A549 (cell line): Measurements from ENCODE around the gene POU1F1. TPM values are rescaled to one million over a fixed set of nuclear protein-coding genes. Genes with fewer than 3 reads are reported as not detected.

Source experiments
- ATAC-seq, 2 experiments: fragments of 200-7000 bp in 1 of 2; fragments of >200 bp in 1 of 2; cut with Nextera tagmentation in 1 of 2; cut with Tn5 transposase in 1 of 2; 3 replicates each; pipeline versions ENCODE4 v1.8.0 to v1.9.1; 2018 to 2020; ENCODE audit warnings: mild to moderate bottlenecking in 1 of 2, moderate library complexity in 1 of 2
- CTCF ChIA-PET: fragments of 300-600 bp; sonication (Branson Sonifier 250); formaldehyde crosslinking; extraction: SDS; loops from one replicate; lab custom pipeline; 2021; ENCODE audit warnings: antibody characterized with exemption, inconsistent platforms; lab: Yijun Ruan, JAX
- POLR2A ChIA-PET: fragments of 350-600 bp; formaldehyde crosslinking; extraction: SDS; loops from one replicate; lab custom pipeline; 2021; ENCODE audit warnings: antibody characterized with exemption, inconsistent platforms; lab: Yijun Ruan, JAX
- DNase-seq, 2 experiments: peaks; one replicate each; pipeline versions ENCODE4 v3.0.0 to v3.0.0-alpha.2; 2011 to 2016; ENCODE audit warnings: low read depth in 1 of 2, low spot score in 1 of 2
- FAIRE-seq: peaks from 2 replicates; lab custom pipeline; 2011; peaks lifted over from hg19 to GRCh38; lab: Jason Lieb, UNC
- H3K27ac ChIP-seq, 2 experiments: fragments of >200 bp; sonication (Bioruptor Twin); formaldehyde crosslinking; 3 replicates each; pipeline ENCODE4 v1.5.1; 2016 to 2017
- H3K4me1 ChIP-seq: fragments of >200 bp; sonication (Bioruptor Twin); formaldehyde crosslinking; 3 replicates; pipeline ENCODE4 v1.6.1; 2016
- H3K4me2 ChIP-seq: fragments of >200 bp; sonication (Bioruptor Twin); formaldehyde crosslinking; 3 replicates; pipeline ENCODE4 v1.6.1; 2016
- H3K4me3 ChIP-seq: fragments of >200 bp; sonication (Bioruptor Twin); formaldehyde crosslinking; 3 replicates; pipeline ENCODE4 v1.5.1; 2016
- H3K9me3 ChIP-seq: fragments of >200 bp; sonication (Bioruptor Twin); formaldehyde crosslinking; 3 replicates; pipeline ENCODE4 v1.6.1; 2016
- CBX2 ChIP-seq: fragments of 200-600 bp; sonication (generic); IDR thresholded peaks from 2 replicates; pipeline ENCODE4 v1.6.1; 2016; ENCODE audit warnings: low read depth, mild to moderate bottlenecking, borderline replicate concordance
- CBX8 ChIP-seq: fragments of 200-600 bp; sonication (generic); IDR thresholded peaks from 2 replicates; pipeline ENCODE4 v1.6.1; 2016
- EHMT2 ChIP-seq: fragments of 200-600 bp; sonication (generic); IDR thresholded peaks from 2 replicates; pipeline ENCODE4 v1.6.1; 2016; ENCODE audit warnings: antibody characterized with exemption, low read depth, mild to moderate bottlenecking, moderate library complexity
- EP300 ChIP-seq, 2 experiments: fragments of >200 bp; sonication (Bioruptor Twin); formaldehyde crosslinking; IDR thresholded peaks; 2 replicates in 1 of 2; 3 replicates in 1 of 2; pipeline ENCODE4 v1.6.1; 2016 to 2017
- FOSL2 ChIP-seq, 2 experiments: fragments of 450-650 bp in 1 of 2; fragments of >200 bp in 1 of 2; sonication (Bioruptor Twin) in 1 of 2; formaldehyde crosslinking; IDR thresholded peaks; 2 replicates each; pipeline versions ENCODE4 v1.5.0 to v1.6.1; 2016 to 2020; ENCODE audit warnings: mild to moderate bottlenecking in 1 of 2, moderate library complexity in 1 of 2
- HEYL ChIP-seq: fragments of 250-450 bp; sonication (Bioruptor Pico); IDR thresholded peaks from 2 replicates; pipeline ENCODE4 v1.8.0; 2021; ENCODE audit warnings: mild to moderate bottlenecking, moderate library complexity
- HOXB13 ChIP-seq: fragments of 250-450 bp; sonication (Bioruptor Pico); IDR thresholded peaks from 2 replicates; pipeline ENCODE4 v1.5.0; 2020; ENCODE audit warnings: low read depth, mild to moderate bottlenecking, moderate library complexity
- HOXB5 ChIP-seq: fragments of 250-450 bp; sonication (Bioruptor Pico); IDR thresholded peaks from 2 replicates; pipeline ENCODE4 v1.5.0; 2020; ENCODE audit warnings: mild to moderate bottlenecking, moderate library complexity
- KDM1A ChIP-seq: fragments of 200-600 bp; sonication (generic); IDR thresholded peaks from 2 replicates; pipeline ENCODE4 v1.6.1; 2016; ENCODE audit warnings: low read depth, mild to moderate bottlenecking
- MAZ ChIP-seq: fragments of 150-350 bp; IDR thresholded peaks from 2 replicates; pipeline ENCODE4 v1.6.1; 2014; ENCODE audit warnings: antibody characterized with exemption, low read depth, low read length, borderline replicate concordance
- RARB ChIP-seq: fragments of 250-450 bp; sonication (Bioruptor Pico); IDR thresholded peaks from 2 replicates; pipeline ENCODE4 v1.8.0; 2021; ENCODE audit warnings: mild to moderate bottlenecking, moderate library complexity
- RCOR1 ChIP-seq: fragments of 150-350 bp; IDR thresholded peaks from 2 replicates; pipeline ENCODE4 v1.6.1; 2014; ENCODE audit warnings: antibody characterized with exemption, low read length, low read depth
- RFX5 ChIP-seq: fragments of 450-650 bp; IDR thresholded peaks from 2 replicates; pipeline ENCODE4 v1.7.1; 2014; ENCODE audit warnings: antibody characterized with exemption, mild to moderate bottlenecking, moderate library complexity
- RNF2 ChIP-seq: fragments of 200-600 bp; sonication (generic); IDR thresholded peaks from 2 replicates; pipeline ENCODE4 v1.6.1; 2016; ENCODE audit warnings: low read depth, mild to moderate bottlenecking, antibody characterized with exemption, moderate library complexity, borderline replicate concordance
- TFCP2L1 ChIP-seq: fragments of 250-450 bp; sonication (Bioruptor Pico); IDR thresholded peaks from 2 replicates; pipeline ENCODE4 v1.5.0; 2021; ENCODE audit warnings: mild to moderate bottlenecking
- TP53 ChIP-seq: fragments of 250-450 bp; sonication (Bioruptor Pico); IDR thresholded peaks from 2 replicates; pipeline ENCODE4 v1.5.0; 2021; ENCODE audit warnings: mild to moderate bottlenecking, moderate library complexity
- ZC3H11A ChIP-seq: fragments of 450-650 bp; IDR thresholded peaks from 2 replicates; pipeline ENCODE4 v1.6.1; 2014; ENCODE audit warnings: antibody characterized with exemption, mild to moderate bottlenecking
- ZSCAN20 ChIP-seq: fragments of 250-450 bp; sonication (Bioruptor Pico); IDR thresholded peaks from 2 replicates; pipeline ENCODE4 v1.8.0; 2022; ENCODE audit warnings: mild to moderate bottlenecking, moderate library complexity
- WGBS: methylation state at CpG from one replicate; pipeline ENCODE4 v1.1.6; 2017; ENCODE audit errors: missing lambda C conversion rate; 5-methylcytosine and 5-hydroxymethylcytosine counted together
- polyA plus RNA-seq, 4 experiments: library from polyadenylated mRNA; depleted of rRNA in 3 of 4; stranded (reverse); fragments of >200 nt; fragmentation: RNase III in 1 of 4; extraction: RNeasy Plus Mini Kit Qiagen cat#74134 plus additional on column Dnase treatment in 1 of 4; gene quantifications; 2 replicates in 3 of 4; 3 replicates in 1 of 4; pipeline ENCODE4 v1.2.3, GENCODE V29; 2011 to 2017
- TF ChIP-seq, protein P1 (sequence below): fragments of 200-600 bp; sonication (generic); IDR thresholded peaks from 2 replicates; pipeline ENCODE4 v1.6.1; 2016; ENCODE audit warnings: antibody characterized with exemption, mild to moderate bottlenecking, moderate library complexity
- TF ChIP-seq, protein P2 (sequence below): IDR thresholded peaks from 2 replicates; pipeline ENCODE4 v1.6.1; 2012
- TF ChIP-seq, protein P3 (sequence below): fragments of >200 bp; sonication (Bioruptor Twin); formaldehyde crosslinking; IDR thresholded peaks from 2 replicates; pipeline ENCODE4 v1.6.1; 2016

POU1F1 gene
- polyA plus RNA-seq, 2 of the 4 experiments (the other 2 are of a cell fraction): 0.59 TPM; not detected in 1

DNA sequence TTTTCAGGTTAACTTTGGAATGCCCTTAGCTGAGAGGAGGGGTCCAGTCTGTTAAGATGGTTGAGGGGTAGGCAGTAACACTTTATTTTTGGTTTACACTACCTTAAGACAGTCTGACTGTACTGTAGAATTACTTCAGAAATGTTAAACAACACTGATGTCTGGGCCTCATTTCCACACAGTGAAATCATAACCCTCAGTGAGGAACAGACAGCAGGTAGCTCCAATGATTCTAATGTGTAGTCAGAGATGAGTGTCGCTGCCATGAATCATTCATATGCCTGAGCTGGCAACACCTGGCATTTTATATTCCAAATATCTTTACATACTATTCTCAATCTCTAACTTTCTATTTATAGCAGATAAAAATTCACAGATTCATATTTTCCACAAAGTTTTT lies 37.3 kb upstream of the POU1F1 start:
- Histone ChIP-seq H3K4me1 (peaks cover 40% of the 10 kb centered on the region), H3K4me3 (no peak overlapping the region), H3K4me2 (no peak overlapping the region), H3K9me3 (no peaks in the 10 kb centered on the region), H3K27ac (peak overlapping the region in 1 of 2 experiments; percentile 52; a peak in 3 of 6 replicates)
- WGBS: 74% methylated on average over 1 of the region's 1 CpG
- ChIA-PET POLR2A (no interaction called here), CTCF (interaction anchor here (0.9 to 1.3 kb wide), 4 partner anchors 11 to 688 kb away, joined by 3 to 4 read pairs (median 4); no protein-coding TSS in a partner anchor)
- no peak for DNase-seq
- TF ChIP-seq HOXB5 (CRISPR knock-in tag) (no peak), KDM1A (no peak), CBX2 (no peak), HOXB13 (CRISPR knock-in tag) (no peak), TFCP2L1 (CRISPR knock-in tag) (no peak), MAZ (no peak), ZSCAN20 (no peak), EHMT2 (no peak), FOSL2 (IDR thresholded peaks at IDR 0.05) (no peak), FOSL2 (CRISPR knock-in tag; IDR thresholded peaks at IDR 0.05) (no peak), RARB (no peak), EP300 (IDR thresholded peaks at IDR 0.05) (no peak), CBX8 (no peak), RNF2 (no peak), TP53 (CRISPR knock-in tag) (no peak), ZC3H11A (no peak), RFX5 (no peak), HEYL (CRISPR knock-in tag) (no peak)
- ATAC-seq: no peak; a peak in 1 of 6 replicates
- FAIRE-seq: peak; percentile 51

DNA sequence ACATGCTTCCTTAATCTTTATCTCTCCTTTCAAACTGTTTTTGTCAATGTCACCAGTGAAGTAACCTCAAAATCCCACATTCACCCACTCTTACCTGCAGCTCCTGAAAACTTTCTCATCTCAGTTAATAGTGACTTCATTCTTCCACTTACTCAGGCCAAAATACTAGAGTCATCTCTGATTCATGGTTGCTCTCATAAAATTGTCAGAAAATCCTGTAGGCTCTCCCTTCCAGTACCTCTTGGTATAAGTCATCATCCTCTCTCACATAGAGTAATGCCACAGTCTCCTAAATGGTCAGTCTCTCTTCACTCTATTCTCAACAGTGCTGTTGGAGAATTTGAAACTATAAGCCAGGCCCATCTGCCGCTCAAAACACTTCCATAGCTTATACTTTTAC lies 34.9 kb upstream of the POU1F1 start:
- Histone ChIP-seq H3K4me2 (no peak overlapping the region), H3K4me1 (peaks cover 19% of the 10 kb centered on the region; the same call in 2 of the 3 replicates), H3K9me3 (no peaks in the 10 kb centered on the region), H3K27ac (peak overlapping the region in 1 of 2 experiments; percentile 69; a peak in 4 of 6 replicates), H3K4me3 (no peak overlapping the region)
- FAIRE-seq: no peak
- ChIA-PET POLR2A (no interaction called here), CTCF (interaction anchor here (0.6 to 3.4 kb wide), 5 partner anchors 10 to 193 kb away, joined by 3 to 17 read pairs (median 4); no protein-coding TSS in a partner anchor)
- TF ChIP-seq, protein P1, sequence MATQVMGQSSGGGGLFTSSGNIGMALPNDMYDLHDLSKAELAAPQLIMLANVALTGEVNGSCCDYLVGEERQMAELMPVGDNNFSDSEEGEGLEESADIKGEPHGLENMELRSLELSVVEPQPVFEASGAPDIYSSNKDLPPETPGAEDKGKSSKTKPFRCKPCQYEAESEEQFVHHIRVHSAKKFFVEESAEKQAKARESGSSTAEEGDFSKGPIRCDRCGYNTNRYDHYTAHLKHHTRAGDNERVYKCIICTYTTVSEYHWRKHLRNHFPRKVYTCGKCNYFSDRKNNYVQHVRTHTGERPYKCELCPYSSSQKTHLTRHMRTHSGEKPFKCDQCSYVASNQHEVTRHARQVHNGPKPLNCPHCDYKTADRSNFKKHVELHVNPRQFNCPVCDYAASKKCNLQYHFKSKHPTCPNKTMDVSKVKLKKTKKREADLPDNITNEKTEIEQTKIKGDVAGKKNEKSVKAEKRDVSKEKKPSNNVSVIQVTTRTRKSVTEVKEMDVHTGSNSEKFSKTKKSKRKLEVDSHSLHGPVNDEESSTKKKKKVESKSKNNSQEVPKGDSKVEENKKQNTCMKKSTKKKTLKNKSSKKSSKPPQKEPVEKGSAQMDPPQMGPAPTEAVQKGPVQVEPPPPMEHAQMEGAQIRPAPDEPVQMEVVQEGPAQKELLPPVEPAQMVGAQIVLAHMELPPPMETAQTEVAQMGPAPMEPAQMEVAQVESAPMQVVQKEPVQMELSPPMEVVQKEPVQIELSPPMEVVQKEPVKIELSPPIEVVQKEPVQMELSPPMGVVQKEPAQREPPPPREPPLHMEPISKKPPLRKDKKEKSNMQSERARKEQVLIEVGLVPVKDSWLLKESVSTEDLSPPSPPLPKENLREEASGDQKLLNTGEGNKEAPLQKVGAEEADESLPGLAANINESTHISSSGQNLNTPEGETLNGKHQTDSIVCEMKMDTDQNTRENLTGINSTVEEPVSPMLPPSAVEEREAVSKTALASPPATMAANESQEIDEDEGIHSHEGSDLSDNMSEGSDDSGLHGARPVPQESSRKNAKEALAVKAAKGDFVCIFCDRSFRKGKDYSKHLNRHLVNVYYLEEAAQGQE: no peak
- TF ChIP-seq, protein P2, sequence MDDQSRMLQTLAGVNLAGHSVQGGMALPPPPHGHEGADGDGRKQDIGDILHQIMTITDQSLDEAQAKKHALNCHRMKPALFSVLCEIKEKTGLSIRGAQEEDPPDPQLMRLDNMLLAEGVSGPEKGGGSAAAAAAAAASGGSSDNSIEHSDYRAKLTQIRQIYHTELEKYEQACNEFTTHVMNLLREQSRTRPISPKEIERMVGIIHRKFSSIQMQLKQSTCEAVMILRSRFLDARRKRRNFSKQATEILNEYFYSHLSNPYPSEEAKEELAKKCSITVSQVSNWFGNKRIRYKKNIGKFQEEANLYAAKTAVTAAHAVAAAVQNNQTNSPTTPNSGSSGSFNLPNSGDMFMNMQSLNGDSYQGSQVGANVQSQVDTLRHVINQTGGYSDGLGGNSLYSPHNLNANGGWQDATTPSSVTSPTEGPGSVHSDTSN: no peak
- TF ChIP-seq, protein P3, sequence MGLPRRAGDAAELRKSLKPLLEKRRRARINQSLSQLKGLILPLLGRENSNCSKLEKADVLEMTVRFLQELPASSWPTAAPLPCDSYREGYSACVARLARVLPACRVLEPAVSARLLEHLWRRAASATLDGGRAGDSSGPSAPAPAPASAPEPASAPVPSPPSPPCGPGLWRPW: no peak
- TF ChIP-seq RCOR1: no peak
- peak; percentile 39 to 57; a peak in 3 of 6 replicates for ATAC-seq
- 92% methylated on average over 1 of the region's 1 CpG for WGBS
- no peak for DNase-seq
